CD4-positive, alpha-beta T cell treated with Interleukin-6 for 4 hours (primary cell): ENCODE results near the gene CPLANE2.
"Not testable (repeated sequence)": the region's sequence is repeated elsewhere in the genome, so short reads cannot be mapped to it uniquely, and the experiment has no call there.

ENCODE experiments used
- DNase-seq: peaks from one replicate; pipeline ENCODE4 v3.0.0-alpha.2; 2020; ENCODE audit warnings: mixed read lengths

Gene CPLANE2

DNA sequence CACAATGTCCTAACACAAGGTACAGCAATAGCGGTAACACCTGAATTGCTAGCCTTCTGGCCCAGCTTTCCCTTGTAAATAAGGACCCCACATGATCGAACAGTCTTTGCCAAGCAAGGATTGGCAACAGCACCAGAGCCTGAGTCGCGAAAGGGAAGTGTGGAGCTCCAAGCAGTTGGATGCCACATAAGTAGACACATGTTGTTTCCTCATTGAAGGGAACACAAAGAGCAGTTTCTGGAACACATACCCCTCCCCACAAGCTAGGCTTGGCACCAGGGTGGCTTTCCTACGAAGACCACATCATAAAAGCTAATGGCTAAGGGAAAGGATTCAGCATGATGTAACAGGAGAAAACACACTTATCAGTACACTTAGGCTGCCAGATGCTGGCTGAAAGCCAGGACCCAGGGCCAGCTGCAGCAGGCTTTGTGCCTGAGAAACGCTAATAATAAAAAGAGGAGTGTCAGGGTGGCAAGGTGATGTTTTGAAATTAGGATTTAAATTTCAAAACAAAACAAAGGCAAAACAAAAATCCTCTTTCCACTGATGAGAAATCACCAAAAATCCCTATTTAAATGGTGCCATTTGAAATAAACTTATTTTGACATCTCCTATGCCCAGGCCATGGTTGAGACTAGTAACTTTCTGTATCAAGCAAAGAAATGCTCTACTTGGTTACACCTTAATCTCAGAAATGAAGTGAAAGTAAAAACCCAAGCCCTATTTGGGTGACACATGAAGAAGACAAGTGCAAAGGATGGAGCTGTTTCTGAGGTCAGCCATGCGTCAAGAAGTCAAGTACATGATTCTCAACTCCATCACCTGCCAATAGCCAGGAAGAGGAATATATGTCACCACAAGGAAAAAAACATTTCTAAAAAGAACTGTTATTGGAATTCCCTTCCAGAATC is 11.9 kb upstream of the CPLANE2 start:
- DNase-seq, result no peak

DNA sequence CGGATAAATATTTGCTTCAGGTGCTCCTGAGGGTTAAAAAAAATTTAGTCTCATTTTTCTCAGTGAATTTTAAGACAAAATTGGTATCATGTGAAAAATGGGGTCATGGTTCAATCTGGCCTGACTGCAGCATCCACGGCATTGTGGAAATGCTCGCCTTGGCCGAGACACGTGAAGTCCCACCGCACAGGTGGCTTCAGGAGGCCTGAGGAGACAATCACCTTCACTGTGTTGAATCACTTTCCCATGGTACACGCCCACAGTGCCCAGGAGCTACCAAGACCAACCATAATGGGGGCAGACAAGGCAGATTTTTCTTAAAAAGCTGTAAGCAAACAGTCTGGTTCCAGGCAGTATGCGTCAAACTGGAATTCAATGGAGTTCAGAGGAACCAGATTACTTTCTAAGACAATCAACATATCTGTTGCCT is 11.0 kb upstream of the CPLANE2 start:
- no peak for DNase-seq

DNA sequence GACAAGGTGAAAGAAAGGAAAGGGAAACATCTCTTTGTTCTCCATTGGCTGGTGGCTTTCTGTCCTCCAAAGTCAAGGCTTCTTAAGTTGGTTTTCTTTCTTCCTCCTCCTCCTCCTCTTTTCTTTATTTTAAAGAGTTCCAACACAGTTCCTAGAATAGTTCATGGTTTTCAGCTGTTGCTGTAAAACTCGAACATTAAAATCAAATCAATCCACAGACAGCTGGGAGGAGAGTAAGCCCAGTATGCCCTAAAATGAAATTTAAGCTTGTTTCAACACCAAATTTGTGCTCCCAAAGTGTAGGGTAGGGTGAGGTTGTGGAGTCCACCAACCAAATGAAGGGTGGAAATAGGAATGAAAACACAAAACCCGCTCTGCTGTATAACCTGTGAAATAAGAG is 10.5 kb upstream of the CPLANE2 start:
- no peak for DNase-seq

DNA sequence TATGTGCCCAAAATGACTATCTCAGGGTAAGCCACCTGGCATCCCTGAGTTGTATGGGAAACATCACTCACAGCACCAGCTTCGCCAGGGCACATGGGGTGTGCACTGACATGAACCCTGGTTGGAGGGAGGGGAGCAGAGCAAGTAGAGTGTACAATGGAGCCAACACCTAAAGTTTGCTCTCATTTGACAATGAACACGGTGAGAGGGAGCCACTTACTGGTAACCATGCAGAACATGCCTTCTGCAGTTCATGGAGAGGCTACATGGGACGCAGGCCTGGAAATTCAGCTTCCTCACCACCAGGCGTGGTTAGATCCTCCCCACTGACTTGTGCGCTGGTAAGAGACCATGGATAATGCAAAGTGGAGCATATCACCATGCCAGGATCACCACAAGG is 10.0 kb upstream of the CPLANE2 start:
- no peak for DNase-seq

DNA sequence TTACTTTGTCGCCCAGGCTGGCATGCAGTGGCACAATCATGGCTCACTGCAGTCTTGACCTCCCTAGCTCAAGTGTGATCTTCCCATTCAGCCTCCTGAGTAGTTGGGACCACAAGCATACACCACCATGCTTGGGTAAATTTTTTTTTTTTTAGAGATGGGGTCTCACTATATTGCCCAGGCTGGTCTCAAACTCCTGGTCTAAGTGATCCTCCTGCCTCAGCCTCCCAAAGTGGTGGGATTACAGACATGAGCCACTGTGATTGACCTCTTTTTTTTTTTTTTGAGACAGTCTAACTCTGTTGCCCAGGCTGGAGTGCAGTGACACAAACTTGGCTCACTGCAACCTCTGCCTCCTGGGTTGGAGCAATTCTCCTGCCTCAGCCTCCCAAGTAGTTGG is 9.3 kb upstream of the CPLANE2 start:
- not testable (repeated sequence) for DNase-seq

DNA sequence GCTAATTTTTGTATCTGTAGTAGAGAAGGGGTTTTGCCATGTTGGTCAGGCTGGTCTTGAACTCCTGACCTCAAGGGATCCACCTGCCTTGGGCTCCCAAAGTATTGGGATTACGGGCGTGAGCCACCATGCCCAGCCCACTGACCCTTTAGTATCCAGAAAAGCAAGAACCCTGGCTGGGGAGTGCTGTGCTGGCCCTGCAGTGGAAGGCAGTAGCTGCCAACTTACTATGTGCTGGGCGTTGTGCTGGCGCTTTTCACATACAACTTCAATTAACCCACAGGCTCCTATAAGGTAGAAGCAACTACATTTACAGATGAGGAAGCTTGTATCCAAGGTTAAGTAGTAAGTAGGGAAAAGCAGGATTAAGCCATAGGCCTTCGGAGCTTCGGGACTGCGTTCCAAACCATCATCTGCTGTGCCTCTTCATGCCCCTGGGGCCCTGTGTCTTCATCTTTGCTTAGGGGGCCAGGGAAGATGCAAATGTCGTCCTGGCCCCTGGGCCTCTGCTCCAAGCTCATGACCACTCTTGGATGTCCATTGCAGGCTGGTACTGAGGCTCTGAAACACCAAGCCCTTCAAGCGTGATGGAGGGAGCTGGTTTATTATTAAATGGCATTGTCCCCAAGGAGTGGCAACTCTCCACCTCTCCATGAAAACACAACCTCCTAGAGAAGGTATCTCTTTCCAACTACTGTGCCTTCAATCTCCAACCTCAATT is 8.7 kb upstream of the CPLANE2 start:
- no peak for DNase-seq

DNA sequence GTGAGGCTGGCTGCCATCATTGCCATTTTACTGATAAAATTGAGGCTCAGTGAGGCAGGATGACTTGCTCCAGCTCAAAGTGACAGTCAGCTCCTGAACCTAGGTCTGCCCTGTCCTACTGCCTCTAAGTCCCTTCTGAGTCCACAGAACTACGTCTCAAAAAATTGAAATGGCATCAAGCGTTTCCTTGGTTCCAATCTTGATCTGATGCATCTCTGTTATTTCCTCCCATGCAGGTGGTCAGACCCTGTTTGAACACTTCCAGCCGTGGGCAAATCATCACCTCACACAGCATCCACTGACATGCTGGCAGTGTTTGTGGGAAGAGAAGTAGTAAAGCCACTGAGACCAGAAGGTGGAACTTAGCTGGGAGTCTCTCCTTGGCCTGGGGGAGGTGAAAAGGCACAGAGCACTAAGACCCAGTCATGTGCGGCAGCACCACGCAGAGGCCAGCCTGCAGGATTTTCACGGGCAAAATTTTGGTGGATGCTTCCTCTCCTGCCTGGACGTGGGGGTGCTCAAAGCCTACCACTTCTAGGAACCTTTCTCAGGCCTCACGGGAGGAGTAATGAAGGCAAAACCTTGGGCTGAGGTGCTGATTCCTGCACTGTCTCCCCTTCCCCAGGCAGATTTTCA is 7.8 kb upstream of the CPLANE2 start:
- no peak for DNase-seq

DNA sequence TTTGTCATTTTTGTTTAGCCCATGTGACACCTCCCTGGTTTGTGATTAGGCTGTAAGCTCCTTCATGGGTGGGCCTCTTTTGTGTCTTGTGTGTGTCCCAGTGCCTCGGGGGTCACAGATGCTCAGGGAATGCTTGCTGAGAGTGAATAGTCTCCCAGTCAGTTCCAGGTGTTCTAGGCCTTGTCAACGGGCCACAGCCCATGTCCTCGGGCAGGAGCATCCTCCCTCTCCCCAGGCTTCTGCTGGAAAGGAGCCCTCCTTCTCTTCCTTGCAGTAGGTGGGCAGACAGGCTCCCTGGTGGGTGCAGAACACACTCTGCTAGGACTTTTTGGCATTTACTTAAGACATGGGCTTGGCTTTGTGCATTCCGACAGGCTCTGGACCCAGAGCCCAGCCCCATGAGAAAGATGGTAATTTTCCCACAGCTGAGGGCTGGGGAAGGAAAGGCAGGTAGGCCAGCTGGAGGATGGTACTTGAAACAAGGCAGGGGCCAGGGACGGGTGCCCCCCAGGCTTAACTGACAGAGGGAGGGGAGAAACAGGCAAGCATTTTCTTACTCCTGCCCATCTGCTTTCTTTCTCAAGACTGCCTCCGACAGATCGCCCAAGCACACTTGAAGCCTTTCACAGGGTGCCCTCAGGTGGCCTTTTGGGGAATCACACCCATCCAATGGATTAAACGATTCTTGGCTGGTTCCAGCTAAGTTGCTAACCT is 7.1 kb upstream of the CPLANE2 start:
- peak; percentile 79 for DNase-seq

DNA sequence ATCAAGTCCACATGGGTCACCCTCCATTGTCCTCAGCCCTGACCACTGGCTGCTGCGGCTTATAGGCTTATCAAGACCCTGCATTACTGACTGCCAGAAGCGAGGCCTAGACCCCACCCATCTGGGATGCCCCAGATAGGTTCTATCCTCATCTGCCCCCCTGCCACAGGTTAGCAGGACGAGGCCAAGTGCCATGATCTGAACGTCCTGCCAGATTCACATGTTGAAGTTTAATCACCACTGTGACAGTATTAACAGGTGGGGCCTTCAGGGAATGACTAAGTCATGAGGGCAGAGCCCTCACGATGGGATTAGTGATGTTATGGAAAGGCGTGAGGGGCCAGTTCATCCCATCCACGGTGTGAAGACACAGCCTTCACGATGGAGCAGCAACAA is 6.2 kb upstream of the CPLANE2 start:
- no peak for DNase-seq

DNA sequence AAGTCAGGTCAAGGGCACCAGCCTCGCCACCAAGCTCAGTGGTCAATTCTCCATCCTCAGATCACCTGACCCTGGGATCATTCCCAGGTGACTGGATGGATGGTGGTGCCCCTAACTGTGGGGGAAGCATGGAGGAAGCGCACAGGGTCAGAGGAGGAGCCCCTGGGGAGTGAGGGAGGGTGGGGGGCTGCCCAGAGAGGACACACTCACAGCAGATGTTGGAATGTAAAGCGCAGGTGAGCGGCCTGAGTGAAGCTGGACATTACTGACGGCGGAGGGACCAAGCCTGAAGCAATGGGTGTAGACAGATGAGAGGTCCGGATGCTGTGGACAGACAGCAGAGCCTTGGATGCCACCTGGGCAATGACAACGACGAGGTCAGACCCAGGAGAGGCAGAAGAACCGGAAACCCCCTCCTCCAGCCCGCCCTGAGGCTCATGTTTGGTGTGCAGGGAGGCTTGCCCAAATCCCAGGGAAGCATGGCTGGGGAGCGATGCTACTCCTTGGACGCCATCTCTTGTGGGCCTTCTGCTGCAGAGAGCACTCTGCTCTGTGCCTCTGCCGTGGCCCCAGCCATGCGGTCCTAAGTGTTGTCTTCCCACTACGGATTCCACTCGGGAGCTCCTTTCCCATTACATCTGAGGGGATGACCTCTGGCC is 5.7 kb upstream of the CPLANE2 start:
- DNase-seq, result no peak

DNA sequence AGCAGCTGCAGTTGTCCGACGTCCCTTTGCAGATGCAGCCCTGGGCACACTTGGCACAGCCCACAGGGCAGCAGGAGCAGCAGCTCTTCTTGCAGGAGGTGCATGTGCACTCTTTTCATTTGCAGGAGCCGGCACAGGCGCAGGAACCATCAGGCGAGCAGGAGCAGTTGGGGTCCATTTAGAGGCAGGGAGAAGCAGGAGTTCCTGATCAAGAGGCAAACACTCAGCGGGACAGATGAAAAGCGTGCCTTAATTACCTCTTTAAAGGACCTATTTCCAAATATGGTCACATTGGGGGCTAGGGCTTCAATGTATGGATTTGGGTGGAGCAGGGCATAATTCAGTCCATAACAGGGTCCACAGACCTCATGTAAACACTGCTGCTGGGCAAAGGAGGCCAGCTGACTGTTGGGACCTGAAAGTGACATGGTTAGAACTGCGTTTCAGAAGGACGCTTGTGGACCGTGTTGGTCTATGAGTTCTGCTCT is 4.3 kb upstream of the CPLANE2 start:
- DNase-seq, result no peak

DNA sequence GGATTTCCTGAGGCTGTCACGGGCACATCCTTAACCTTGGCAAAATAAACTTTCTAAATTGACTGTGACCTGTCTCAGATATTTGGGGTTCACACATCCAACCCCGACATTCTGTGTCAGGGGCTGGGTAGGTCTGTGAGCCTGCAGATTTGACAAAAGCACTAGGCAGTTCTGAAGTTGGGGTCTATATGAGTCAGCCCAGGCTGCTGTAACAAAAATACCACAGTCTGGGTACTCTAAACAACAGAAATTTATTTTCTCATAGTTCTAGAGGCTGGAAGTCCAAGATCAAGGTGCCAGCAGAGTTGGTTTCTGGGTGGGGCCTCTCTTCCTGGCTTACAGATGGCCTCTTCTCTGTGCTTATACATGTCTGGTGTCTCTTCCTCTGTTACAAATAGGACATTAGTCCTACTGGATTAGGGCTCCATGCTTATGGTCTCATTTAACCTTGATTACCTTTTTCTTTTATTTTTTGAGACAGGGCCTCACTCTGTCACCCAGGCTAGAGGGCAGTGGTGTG is 3.0 kb upstream of the CPLANE2 start:
- DNase-seq, result no peak

DNA sequence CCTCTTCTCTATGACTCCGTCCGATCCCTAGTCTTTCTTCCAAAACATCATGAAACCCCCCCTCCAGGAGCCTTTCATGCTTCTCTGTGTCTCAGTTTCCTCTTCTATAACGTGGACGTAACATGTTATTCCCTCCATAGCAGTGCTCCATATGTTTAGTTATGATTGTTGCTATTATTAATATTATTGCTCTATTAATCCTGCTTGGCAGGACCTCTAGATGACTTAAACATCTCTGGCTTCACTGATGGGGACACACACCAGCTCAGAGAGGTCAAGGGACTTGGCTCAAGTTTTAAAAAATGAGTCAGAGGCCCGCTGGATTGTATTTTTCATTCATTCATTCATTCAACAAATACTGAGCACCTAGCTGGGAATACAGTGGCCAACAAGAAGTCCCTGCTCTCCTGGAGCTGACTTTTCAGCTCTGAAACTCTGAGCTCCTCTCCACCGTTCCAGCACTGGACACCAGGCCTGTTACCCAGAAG is 404 bp upstream of the CPLANE2 start:
- DNase-seq, result no peak

DNA sequence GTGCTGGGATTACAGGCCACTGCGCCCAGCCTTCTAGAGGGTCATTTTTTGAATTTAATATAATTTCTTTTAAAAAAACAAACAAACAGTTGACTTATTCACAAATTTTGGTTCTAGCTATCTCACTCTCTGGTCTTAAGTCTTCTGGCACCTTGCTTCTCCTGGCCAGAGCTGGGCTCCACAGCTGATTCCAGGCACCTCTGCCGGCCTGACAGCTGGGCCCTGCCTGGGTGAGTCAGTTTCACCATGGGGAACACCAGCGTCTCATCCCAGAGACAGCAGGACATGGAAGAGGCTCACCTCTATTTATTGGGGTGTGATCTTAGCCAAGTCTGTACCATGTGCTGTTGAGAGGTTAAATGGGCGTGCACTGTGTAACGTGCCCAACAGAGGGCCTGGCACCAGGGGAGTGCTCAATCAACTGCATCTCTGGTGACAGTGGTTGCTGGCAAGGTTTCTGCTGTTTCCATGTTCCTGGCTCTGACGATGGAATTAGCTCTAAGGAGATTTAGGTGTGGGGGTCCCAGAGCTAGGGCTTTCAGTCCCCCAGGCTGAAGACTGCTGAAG is 956 bp downstream of the CPLANE2 start:
- peak; percentile 70 for DNase-seq

DNA sequence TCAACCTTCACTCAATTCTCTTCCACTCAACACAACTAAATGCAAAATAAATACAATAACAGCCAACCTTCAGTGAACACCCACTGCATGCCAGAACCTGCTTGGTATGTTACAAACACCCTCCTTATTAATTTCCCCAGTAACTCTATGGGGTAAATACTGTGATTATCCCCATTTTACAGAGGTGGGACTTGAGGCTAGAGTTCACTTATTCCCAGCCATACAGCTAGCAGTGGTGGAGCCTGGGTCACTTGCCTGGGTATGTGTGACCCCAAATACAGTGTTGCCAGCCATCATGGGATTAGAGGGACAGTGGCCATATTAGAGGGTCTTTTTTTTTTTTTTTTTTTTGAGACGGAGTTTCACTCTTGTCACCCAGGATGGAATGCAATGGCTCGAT is 1.6 kb downstream of the CPLANE2 start:
- no peak for DNase-seq

DNA sequence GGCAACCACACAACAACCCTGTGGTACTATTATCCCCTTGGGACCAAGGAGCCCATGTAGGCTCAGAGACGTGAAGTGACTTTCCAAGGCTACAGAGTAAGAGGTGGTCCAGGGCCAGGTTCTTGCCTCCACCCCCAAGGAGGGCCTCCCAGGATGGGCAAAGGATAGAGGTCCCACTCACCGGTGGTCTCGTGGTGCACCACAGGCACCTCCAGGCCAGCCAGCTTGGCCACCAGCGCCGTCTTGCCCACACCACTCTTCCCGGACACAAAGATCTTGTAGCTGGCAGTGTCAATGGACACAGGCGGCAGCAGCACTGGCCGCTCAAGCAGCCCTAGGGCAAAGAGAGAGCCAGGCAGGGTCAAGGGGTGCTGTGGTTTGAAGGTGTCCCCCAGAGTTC is 3.6 kb downstream of the CPLANE2 start:
- DNase-seq, result no peak

DNA sequence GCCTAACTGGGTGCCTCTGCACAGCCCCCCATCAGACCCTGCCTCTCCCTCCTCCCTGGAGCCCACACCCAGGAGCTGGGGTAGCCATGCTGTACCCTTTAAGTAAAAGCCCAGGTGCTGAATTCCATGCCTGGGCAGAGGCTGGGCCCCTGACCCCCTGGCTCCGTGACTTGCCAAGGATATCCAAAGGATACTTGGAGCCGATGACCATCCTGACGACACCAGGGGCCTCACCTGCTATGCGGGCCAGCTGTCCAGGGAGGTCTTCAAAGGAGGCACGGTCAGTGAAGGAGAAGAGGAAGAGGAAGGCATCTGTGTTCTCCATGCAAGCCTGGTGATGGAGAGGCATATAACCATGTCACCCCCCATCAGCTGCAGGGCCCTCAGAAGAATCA is 4.7 kb downstream of the CPLANE2 start:
- DNase-seq, result no peak

DNA sequence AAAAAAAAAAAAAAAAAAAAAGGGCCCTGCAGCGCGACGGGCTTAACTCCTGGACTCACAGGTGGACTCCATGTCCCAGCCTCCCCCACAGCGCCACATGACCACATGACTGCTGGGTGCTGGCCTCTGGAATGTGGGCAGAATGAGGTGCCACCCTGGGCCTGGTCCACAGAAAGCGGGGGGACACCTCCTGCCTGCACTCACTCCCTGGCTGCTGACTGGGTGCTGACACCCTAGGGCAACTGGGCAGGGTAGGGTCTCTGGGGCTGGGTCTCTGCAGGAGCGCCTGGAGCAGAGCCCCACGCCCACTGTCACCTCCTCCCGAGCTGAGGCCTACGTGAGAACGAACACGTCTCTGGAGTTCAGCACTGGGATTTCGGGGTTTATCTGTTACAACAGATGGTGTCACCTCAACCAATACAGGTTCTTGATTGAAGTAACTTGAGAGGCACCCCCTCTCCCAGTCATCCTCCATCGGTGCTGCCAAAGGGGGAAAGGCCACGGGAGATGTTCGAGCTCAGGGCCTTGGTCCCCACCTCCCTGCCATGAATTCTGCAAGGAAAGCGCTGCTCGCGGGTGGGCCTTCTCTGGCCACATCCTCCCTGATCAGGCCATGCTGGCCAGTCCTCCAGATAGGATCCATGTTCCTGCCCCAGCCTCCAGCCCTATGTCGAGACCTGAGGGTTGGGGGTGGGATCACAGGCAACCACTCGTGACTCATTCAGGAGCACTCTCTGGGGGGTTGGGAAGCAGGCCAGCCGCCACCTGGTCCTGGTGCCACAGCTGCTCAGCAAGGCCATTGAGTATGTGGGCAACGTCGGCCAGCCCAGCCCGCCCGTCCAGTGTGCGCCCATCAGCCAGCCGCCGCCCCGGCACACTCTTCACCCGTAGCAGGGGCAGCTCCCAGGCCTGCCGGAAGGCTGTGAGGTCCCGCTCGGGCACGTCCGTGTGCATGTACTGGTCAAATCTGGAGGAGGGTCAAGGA is 5.4 kb downstream of the CPLANE2 start:
- no peak for DNase-seq

DNA sequence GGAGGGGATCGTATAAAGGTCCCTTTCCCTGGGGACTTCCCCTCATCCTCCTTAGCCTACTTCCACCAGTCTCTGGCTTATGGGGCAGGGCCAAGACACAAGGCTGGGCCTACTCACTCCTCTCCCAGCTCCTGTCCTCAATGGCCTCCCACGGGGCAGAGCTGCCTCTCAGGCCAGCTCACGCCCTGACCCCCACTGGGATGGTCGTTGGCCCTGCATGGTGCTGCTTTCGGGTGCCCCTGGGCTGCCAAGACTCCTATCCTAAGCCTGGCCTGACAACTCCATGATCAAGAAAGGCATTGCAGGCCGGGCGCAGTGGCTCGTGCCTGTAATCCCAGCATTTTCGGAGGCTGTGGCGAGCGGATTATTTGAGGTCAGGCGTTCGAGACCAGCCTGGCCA is 6.2 kb downstream of the CPLANE2 start:
- no peak for DNase-seq
